Activated T-cell treated with anti-CD3 and anti-CD28 coated beads for 24 hours (primary cell): ENCODE data around the gene EIF2AK3.
"Not testable (repeated sequence)": the region's sequence is repeated elsewhere in the genome, so short reads cannot be mapped to it uniquely, and the experiment has no call there.

ENCODE experiments used
- DNase-seq: peaks from one replicate; pipeline ENCODE4 v3.0.0-alpha.2; 2020; ENCODE audit warnings: low read depth

EIF2AK3 gene

DNA sequence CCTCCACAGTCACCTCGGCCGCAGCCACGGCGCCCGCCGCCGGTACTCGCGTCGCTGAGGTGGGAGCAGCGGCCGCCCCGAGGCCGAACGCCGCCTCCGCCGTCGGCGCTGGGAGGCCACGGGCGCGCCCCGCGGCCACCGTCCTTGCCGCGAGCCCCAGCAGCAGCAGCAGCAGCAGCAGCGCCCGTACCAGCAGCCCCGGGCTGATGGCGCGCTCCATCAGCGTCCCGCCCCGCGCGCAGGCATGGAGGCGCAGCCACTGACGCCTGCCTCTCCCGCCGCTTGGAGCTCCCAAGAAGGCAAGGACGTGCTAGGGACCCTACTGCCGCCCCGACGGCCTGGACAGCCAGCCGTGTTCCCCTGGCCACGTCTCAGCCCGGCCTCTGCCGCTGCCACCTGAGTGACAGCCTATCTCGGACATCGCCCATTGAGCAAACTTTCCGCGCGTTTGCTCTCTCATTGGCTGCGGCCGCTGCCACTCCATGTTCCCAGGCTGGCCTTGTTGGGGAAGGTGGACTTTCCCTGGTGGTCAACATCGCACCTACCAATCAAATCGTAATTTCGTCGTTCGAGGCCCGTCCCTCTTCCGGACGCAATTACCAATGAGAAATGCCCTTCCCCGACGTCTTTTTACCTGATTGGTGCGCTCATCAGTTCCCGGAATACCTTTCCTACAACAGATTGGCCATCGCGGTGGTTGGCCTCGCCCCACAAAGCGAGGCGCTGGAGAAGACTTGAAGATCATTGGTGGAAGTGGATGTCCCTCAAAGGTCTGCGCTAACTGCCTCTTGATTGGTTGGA is at the start of gene EIF2AK3:
TSS of gene EIF2AK3 (minus strand) at position 410 of the 801 bp plus-strand sequence. CDS start at position 220, 190 bp downstream.
- DNase-seq = peak; percentile 93

DNA sequence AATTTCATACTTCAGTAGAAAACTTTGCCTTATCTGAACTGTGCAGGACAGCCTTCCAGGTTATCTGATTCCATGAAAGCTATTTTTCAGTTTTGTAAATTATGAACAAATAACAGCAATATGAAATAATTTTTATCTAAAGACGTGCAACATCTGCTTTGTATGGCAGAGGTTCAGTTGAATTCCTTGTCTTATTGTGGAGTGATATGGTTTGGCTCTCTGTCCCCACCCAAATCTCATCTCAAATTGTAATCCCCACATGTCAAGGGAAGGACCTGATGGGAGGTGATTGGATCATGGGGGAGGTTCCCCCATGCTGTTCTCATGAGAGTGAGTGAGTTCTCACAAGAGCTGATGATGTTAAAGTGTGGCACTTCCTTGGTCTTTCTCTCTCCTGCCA is 46.1 kb upstream of the EIF2AK3 start:
- no peak for DNase-seq

DNA sequence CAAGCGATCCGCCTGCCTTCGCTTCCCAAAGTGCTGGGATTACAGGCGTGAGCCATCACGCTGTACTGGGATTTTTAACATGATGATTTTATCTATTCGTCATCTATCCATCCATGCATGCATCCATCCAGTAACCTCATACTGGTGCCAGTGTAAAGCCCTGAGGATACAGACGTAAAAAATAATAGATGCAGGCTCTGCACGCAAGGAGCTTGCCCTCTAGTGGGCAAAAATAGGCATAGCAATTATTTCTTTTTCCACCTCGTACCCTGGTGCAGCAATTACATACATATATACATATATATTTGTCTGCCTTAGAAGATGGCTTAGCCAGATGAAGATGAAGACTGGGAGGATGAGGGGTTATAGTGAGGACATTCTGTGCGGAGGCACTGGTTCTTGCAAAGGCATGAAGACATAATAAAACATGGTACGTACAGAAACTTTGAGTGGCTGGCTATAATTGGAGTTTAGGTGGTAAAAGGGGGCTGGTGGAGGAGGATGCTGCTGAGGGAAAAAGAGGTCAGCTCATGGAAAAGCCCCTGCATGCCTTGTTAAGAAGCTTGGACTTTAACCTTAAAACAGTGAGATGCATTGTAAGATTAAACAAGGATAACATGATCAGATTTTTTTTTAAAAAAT is 44.6 kb upstream of the EIF2AK3 start:
- DNase-seq = no peak

DNA sequence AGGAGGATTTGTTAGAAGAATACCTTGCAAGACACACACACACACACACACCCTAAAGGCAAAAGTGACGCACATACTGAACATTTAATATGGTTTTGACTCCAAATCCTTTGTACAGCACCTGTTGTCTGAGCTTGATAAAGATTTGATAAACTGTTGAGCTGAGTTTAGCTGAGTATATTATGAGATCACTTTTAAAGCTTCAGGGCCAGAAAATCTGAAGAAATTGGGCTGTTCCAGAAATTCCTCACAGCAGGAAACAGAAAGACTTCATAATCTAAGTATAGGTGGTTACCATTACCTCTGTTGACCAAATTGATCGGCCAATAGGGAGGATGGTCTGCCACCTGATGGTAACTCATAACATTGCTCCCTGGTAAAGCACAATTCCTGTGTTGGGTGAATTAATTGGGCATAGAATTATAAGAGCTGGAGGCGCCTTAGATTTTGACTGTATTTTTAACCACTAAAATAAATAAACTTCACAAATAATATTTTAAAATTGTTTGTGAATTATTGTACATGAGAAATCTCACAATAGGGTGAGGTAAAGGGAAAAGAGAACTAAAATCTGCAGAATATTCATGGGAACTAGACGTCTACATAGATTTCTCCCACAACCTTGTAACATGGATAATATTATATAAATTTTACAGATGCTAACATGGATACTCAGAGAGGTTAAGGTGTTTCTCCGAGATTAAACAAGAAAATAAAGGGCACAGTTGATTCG is 42.4 kb upstream of the EIF2AK3 start:
- no peak for DNase-seq

DNA sequence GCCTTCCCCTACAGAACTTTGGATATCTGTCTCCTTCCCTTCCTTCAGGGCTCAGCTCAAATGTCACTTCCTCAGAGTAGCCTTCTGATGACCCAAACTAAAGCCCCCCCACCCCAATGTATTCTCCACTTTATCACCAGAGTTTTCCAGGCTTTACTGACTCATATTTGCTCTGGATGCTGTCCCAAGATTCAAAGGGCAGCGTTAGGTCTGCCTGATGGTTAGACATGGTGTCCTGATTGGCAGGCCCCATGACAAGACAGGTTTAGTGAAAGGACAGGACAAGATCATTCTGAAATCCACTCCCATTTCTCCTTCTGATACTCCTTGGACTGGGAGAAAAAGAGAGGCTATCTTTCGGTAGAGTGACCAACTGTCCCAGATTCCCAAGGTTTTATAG is 41.6 kb upstream of the EIF2AK3 start:
- DNase-seq = no peak

DNA sequence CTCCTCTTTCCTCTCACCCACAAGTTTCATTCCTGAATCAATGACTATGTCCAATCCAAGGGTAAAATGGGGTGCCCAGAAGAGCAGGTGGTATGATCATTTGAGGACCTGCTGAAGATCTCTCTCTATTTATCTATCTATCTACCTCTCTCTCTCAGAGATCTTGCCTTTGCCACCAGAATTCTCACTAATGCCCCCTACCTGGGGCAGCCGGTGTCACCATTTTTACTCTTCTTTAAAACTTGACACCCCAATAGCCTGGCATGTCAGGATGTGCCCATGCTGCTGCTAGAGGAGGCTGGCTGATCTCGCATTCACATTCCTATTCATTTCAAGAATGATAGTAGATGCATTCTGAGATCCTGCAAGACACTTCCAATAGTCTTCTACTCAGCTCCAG is 40.0 kb upstream of the EIF2AK3 start:
- no peak for DNase-seq

DNA sequence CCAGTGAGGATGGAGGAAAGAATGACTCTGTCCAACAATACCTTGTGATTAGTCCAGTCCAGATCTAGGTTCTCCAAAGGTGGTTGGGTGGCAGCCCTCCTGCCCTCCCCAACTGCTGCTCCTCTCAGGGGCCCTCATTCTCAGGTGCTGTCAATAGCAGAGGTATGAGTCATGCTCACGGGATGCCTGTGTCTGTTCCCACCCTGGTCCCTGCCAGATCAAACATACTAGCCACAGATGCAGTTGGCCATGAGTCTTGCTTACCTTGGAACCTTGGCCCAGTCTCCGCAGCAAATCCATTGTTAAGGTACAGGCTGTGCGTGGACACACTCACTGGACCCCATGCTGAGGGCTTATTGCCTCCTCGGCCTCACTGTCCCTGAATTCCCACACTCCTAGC is 39.3 kb upstream of the EIF2AK3 start:
- no peak for DNase-seq

DNA sequence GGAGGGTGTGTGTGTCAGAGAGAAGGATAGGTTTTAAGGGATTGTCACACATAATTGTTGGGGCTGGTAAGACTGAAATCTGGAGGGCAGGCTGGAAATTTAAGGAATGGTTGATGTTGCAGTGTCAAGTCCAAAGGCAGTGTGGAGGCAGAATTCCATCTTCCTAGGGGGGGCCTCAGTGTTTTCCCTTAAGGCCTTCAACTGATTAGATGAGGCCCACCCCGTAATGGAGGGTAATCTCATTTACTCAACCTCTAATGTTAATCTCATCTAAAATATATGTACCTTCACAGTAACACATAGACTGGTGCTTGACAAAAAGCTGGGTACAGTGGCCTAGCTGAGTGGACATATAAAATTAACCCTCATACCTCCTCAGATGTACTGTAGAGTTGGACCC is 33.4 kb upstream of the EIF2AK3 start:
- no peak for DNase-seq

DNA sequence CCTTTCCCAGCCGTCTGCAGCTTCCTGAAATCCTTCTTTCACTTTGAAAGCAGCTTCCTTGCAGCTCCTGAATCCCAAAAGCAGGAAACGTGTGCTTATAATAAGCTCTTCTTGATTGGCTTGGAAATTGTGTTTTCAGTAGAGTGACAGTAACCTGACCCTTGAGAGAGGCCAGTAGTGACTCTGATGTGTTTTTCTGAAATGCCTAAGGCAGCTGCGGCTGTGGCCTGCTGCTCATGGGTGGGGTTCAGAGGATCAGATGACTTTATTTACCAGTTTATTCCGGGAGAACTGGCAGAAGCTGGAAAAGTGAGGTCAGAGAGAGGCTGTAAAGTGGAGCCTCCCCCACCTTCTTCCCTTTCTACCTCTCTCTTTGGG is 32.3 kb upstream of the EIF2AK3 start:
- DNase-seq = no peak

DNA sequence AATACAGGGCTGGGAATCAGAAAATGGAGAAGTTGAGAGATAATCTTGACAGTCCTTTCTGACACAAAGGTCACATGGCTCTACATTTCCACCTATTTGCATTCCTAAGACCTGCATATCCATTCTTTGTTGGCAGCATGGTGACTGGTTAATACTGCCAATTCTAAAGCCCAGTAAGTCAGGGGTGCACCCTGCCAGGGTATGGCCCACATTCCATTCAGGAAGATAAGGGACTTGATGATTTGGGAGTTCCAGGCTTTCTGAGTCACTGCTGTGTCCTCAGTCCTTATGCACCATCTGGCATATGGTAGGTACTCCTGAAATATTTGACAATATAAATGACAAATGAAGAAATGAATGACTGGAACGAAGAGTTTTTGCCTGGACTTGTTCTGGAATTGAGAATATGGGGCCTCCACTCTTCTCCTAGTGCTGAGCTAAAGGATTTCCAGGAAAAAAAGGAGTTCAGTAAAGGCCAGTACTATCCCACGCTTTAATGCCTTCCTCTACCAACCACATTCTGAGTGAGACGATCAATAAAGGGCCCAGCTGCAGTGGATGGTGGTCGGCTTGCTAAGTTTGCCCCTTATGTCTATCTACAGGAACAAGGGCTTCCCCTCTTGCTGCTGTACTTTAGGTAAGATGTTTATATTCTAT is 31.7 kb upstream of the EIF2AK3 start:
- no peak for DNase-seq

DNA sequence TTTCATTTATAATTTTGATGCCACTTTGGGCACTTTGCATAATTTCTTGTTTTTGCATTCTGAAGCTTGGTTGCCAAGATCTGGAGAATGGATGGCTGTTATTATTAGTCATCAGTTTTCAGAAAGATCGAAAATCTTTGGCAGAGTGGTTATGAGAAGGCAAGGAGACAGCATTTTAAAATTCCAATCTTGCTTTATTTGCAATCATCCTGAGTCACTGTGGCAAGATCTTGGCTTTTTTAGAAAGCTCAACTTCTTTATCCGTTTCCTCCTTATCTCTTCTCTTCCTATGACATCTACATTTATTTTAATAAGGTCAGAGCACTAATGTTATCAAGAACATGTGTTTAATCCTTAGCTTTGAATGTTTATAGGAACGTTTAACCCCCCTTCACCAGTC is 31.1 kb upstream of the EIF2AK3 start:
- DNase-seq = no peak

DNA sequence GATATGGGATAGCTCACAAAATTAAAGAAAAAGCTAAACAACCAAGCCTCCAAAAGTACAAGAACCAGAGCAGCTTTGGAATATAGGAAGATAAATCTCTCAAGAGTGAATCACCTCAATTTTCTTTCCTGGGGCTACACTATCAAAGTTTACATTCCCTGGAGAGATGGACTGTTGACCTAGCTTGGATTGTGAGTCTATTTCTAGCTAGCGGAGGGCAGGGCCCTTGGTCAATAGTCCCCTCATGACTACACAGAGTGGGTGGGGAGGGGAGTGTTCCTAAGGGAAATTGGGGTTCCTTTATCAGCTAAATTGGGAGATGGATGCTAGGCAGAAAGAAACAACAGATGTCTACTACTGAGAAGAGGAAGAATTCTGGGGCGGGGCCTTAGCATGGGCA is 29.9 kb upstream of the EIF2AK3 start:
- DNase-seq = no peak

DNA sequence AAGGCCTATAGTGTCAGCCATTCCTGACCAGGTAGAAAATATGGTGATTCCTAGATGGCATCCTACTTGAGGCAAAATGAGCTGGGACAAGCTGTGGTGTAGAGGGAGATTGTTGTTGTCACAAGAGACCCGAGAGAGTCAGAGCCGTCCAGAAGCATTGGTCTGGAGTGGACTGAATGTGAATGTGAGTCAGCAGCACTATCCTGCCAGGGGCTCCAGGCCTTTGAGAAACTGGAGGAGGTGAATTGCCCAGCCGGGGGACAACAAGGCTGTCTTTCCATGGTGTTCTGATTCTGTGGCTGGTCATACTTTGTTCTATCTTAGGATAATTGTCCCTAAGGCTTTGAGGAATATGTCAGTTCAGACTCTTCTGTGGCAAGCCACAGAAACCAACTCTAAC is 29.4 kb upstream of the EIF2AK3 start:
- DNase-seq = no peak

DNA sequence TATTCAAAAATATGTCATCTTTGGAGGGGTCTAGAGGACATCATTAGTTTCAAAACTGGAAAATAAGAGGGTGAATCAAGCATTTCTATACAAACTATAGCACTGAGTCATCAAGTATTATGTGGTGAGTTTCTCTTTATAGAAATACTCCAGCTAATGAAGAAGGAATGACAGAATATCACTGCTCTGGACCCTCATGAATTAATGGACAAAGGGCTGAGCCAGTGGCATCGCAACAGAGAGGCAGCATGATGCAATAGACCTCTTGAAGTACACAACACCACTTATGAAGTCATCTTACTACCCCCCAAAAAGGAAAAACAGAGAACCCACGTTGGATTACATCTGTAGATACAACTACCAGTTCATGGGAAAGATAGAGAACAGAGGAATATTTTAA is 27.4 kb upstream of the EIF2AK3 start:
- no peak for DNase-seq

DNA sequence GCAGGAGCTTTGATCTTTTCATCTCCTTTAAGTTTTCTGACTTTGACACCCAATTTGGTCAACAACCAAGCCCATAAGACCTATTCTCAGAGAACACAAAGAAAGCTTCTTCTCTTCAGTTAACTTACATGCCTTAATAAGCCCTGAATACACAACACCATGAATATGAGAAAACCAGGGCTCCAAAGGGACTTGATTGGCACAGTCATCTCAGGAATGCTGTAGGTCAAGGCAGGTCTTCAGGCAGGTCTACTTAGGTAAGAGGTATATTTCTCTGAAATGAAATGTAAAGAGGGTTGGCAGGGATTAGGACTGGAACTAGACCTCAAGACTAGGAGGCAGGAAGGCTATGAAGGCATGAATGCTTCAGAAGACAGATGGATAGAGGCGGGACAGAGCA is 24.4 kb upstream of the EIF2AK3 start:
- no peak for DNase-seq

DNA sequence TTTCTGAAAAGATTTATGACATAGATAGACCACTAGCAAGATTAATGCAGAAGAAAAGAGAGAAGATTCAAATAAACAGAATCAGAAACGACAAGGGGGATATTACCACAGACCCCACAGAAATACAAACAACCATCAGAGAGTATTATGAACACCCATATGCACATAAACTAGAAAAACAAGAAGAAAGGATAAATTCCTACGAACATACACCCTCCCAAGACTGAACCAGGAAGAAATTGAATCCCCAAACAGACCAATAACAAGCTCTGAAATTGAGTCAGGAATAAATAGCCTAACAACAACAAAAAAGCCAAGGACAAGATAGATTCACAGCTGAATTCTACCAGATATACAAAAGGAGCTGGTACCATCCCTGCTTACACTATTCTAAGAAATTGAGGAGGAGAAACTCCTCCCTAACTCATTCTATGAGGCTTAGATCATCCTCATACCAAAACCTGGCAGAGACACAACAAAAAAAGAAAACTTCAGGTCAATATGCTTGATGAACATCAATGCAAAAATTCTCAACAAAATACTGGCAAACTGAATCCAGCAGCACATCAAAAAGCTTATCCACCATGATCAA is 18.1 kb upstream of the EIF2AK3 start:
- not testable (repeated sequence) for DNase-seq

DNA sequence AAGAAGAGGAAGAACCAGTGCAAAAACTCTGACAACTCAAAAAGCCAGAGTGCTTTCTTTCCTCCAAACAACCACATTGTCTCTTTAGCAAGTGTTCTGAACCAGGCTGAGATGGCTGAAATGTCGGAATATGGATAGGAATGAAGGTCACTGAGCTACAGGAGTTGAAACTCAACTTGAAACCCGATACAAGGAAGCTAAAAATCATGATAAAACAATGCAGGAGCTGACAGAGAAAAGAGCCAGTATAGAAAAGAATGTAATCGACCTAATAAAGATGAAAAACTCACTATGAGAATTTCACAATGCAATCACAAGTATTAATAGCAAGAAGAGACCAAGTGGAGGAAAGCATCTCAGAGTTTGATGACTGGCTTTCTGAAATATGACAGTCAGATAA is 15.0 kb upstream of the EIF2AK3 start:
- DNase-seq = no peak

DNA sequence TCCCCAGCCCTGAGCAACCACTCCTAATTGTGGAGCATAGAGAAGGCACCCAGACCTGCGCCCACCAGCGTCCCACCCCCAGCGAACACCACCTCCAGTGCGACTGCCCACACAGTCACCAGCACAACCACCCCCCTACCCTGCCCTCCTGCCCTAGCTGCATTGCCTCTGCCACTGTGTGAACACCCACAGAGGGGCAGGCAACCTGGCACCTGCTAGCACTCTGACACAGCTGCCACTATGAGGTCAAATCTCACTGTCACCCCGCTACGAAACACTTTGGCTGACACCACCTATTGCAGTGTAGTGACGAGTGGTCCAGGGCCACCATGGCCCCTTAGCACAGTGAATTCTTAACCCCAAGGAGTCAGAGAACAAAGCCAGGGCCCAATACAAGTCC is 14.1 kb upstream of the EIF2AK3 start:
- DNase-seq = no peak

DNA sequence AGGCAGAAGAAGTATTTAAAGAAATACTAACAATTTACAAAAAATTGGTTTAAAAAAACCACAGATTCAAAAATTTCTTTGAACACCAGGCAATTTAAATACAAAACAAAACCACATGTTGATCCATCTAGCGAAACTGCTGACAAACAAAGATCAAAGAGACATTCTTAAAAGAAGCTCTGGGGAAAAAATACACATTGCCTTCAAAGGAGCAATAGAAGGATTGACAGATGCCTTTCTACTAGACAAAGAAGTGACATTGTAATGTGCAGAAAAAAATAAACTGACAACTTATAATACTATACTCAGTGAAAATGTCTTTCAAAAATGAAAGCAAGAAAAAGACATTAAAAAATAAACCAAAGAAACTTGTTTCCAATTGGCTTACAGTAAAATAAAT is 12.6 kb upstream of the EIF2AK3 start:
- no peak for DNase-seq

DNA sequence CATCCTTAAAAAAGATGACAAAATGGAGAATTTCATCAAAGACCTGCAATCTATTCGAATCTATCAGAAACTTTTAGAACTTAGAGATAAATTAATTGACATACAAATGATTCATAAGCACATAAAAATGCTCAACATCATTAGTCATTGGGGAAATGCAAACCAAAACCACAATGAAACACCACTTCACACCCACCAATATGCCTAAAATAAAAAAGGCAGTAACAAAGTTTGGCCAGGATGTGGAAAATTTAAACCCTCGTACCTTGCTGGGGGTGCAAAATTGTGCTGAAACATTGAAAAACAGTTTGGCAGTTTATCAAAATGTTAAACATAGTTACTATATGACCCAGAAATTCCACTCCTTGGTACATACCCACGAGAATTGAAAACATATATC is 11.5 kb upstream of the EIF2AK3 start:
- DNase-seq = peak; percentile 18

DNA sequence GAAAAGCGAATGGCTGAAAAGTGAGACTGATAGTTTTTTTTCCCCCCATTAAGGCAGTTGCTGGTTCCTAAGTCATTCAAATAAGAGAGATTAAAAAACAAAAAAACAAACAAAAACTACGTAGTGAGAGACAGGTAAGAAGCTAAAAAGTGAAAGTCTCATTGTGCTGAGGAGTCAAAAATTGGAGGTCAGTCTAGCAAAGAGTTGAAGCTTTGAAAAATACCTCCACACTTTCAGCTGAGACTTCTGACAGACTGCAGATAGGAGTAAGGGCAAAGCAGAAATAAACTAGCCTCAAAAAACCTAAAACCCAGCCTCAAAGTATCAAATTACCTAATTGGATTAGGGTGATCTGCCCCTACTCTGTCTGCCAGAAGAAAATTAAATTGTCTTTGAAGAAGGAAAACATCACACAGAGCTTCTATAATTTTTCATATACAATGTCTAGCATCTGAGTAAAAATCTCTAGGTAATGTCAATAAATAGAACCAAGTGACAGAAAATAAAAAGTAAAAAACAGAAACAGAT is 10.9 kb upstream of the EIF2AK3 start:
- DNase-seq = no peak

DNA sequence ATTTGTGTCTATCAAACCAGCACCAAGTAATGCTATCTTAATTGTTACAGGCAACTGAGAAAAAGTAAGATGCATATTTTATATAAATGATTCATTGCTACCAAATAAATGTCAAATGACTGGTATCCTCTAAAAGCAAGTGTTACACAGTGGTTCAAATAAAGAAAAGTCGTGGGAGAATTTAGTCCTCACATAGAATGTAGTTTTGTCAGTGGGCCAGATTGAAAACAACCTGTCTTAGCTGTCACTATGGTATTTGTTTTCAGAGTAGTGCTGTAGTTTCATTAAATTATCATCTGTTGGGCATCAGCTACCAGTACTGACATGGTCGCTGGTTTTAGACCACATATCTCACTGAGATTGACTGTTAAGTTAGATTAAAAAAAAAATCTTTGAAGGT is 10.2 kb upstream of the EIF2AK3 start:
- no peak for DNase-seq
